Heart right ventricle (tissue), 16 donors: ENCODE measurements around the gene MYO1D. TPM values are rescaled to one million over a fixed set of nuclear protein-coding genes. Genes with fewer than 3 reads are reported as not detected.
A peak's percentile ranks its signal among the peaks of the same experiment; 100 is the strongest.

Experiments
- ATAC-seq, 8 donors: fragments of 200-7000 bp; cut with Tn5 transposase; one replicate each; pipeline ENCODE4 v1.9.1; 2020; ENCODE audit warnings: mild to moderate bottlenecking in 8 of 8, moderate library complexity in 8 of 8, moderate number of reproducible peaks in 1 of 8
- DNase-seq, 2 donors: peaks; one replicate each; pipeline ENCODE4 v3.0.0-alpha.2; 2020
- H3K27ac ChIP-seq, 10 donors: fragments of 200-600 bp; sonication (generic) in 2 of 10; one replicate each; pipeline versions ENCODE4 v1.5.0 to v1.8.0; 2020 to 2022; ENCODE audit warnings: mild to moderate bottlenecking in 3 of 10
- H3K27me3 ChIP-seq, 7 donors: fragments of 200-600 bp; one replicate each; pipeline ENCODE4 v1.8.0; 2021 to 2022; ENCODE audit warnings: mild to moderate bottlenecking in 2 of 7
- H3K36me3 ChIP-seq, 9 donors: fragments of 200-600 bp; sonication (generic) in 1 of 9; one replicate each; pipeline versions ENCODE4 v1.5.0 to v1.8.0; 2020 to 2022; ENCODE audit warnings: mild to moderate bottlenecking in 2 of 9
- H3K4me1 ChIP-seq, 9 donors: fragments of 200-600 bp; sonication (generic) in 1 of 9; one replicate each; pipeline versions ENCODE4 v1.5.0 to v1.8.0; 2020 to 2022; ENCODE audit warnings: mild to moderate bottlenecking in 4 of 9
- H3K4me3 ChIP-seq, 10 donors: fragments of 200-600 bp; sonication (generic) in 2 of 10; one replicate each; pipeline versions ENCODE4 v1.5.0 to v1.8.0; 2020 to 2022; ENCODE audit warnings: mild to moderate bottlenecking in 7 of 10, moderate library complexity in 2 of 10
- H3K9me3 ChIP-seq, 11 donors: fragments of 200-600 bp in 10 of 11; sonication (generic) in 2 of 11; one replicate each; pipeline versions ENCODE4 v1.5.0 to v1.8.0; 2013 to 2022; ENCODE audit warnings: mild to moderate bottlenecking in 2 of 11, control low read depth in 1 of 11, moderate library complexity in 1 of 11
- CTCF ChIP-seq, 9 donors: fragments of 200-600 bp; sonication (generic) in 2 of 9; IDR thresholded peaks; one replicate each; pipeline versions ENCODE4 v1.5.0 to v1.8.0; 2021 to 2022; ENCODE audit warnings: antibody characterized with exemption in 9 of 9, mild to moderate bottlenecking in 5 of 9, moderate library complexity in 1 of 9
- WGBS, 2 donors: extraction: QIAGEN DNeasy Blood & Tissue Kit; methylation state at CpG; one replicate each; pipeline ENCODE4 v1.1.7; 2013; ENCODE audit warnings: inconsistent platforms in 1 of 2; 5-methylcytosine and 5-hydroxymethylcytosine counted together
- intact Hi-C, 10 donors: fragments of 100-400 bp; cut with DNase I; formaldehyde crosslinking; loops; one replicate each; pipeline versions ENCODE4 v1.11.1 to v1.14.2; 2022
- polyA plus RNA-seq, 2 donors: library from polyadenylated mRNA; stranded (reverse); fragments of 200-250 nt; gene quantifications; one replicate each; pipeline ENCODE4 v1.2.3, GENCODE V29; 2013
- total RNA-seq, 10 donors: library from RNA; stranded (reverse); fragmentation: NEBNext Ultra II Directional in 3 of 10; extraction: Animal tissue kit (Norgen Biotek cat#: 25700) in 3 of 10; gene quantifications; one replicate each; pipeline versions ENCODE4 v1.2.1 to v1.2.4, GENCODE V29; 2021 to 2023
- donor health status: Arrhythmogenic right ventricular cardiomyopathy.
- donor health status: ischemic (EF 13 %, LVEDD 7.1; RV severe dilation, severe dysfunction).
- donor health status: healthy with polysubstance abuse.
- donor health status: DM: no; HTN: yes; CAD: no.
- donor health status: DM: no; HTN: no; CAD: no.
- donor health status: ischemic (EF 25% LVEDD 6.9; RV normal size, moderate dysfunction).
- donor health status: ischemic (EF 25% LVEDD 5.7; RV mildly dilated, moderate dysfunction).
- donor health status: healthy.
- donor health status: DM: yes; HTN: yes; CAD: no.
- donor health status: Ischemic cardiomyopathy.
- donor health status: ischemic (EF 35%, LVEDD 5.7; RV mildly dilated, moderate dysfunction).
- donor health status: nonischemic (EF 11% LVEDD 7.7; RV severe dilation, severe dysfunction).
- donor health status: DM: yes; HTN: yes; CAD: no.
- donor health status: PGD.
- donor health status: ischemic (EF 29% LVEDD 5.4; RV normal size, mild dysfunction).
- donor health status: nonischemic (EF 23%, LVEDD 6.1; RV moderate dilation, normal function).

Gene MYO1D
- total and polyA plus RNA-seq, 12 donors = 1.9 to 16.4 (median 6.7) TPM

- peaks cover 0 to 6% (median 0%) of the 10 kb centered on the region in 7 donors for H3K27me3 ChIP-seq
- no peak for TF ChIP-seq CTCF (IDR thresholded peaks at IDR 0.05)
- no peak overlapping the region for H3K4me3 ChIP-seq
- no peaks in the 10 kb centered on the region for H3K4me1 ChIP-seq
- H3K9me3 ChIP-seq = no peaks in the 10 kb centered on the region
- no peak overlapping the region for H3K27ac ChIP-seq
- intact Hi-C loops = loop anchor here in 1 of 10 donors (10.0 kb wide), 1 partner anchor 239 kb away; no protein-coding TSS in a partner anchor
- ATAC-seq = no peak
- H3K36me3 ChIP-seq = no peaks in the 10 kb centered on the region
- WGBS, 2 donors = 63 to 70% methylated on average over 5 of the region's 5 CpGs
- DNase-seq = no peak
These were observed 27.1 kb upstream of the MYO1D start for GRCh38 chr17:32903774-32904673.

GRCh38 chr17:32901743-32902142, 24.8 kb upstream of the MYO1D start:
- DNase-seq (no peak), ATAC-seq (no peak)
- intact Hi-C loops = loop anchor here in 1 of 10 donors (10.0 kb wide), 1 partner anchor 237 kb away; no protein-coding TSS in a partner anchor
- Histone ChIP-seq H3K4me1 (no peaks in the 10 kb centered on the region), H3K4me3 (no peak overlapping the region), H3K36me3 (no peaks in the 10 kb centered on the region), H3K9me3 (no peaks in the 10 kb centered on the region), H3K27ac (no peak overlapping the region), H3K27me3 (peaks cover 0 to 6% (median 0%) of the 10 kb centered on the region in 7 donors)
- WGBS, 2 donors = 97% methylated on average over 4 of the region's 4 CpGs
- TF ChIP-seq CTCF (IDR thresholded peaks at IDR 0.05) = no peak

GRCh38 chr17:32899236-32900013, 22.5 kb upstream of the MYO1D start:
- intact Hi-C loops = loop anchor here in 1 of 10 donors (10.0 kb wide), 1 partner anchor 235 kb away; no protein-coding TSS in a partner anchor
- Histone ChIP-seq H3K9me3 (no peaks in the 10 kb centered on the region), H3K27me3 (peaks cover 0 to 6% (median 0%) of the 10 kb centered on the region in 7 donors), H3K36me3 (no peaks in the 10 kb centered on the region), H3K27ac (no peak overlapping the region), H3K4me1 (no peaks in the 10 kb centered on the region), H3K4me3 (no peak overlapping the region)
- ATAC-seq (no peak), DNase-seq (no peak)
- 56 to 62% methylated on average over 2 of the region's 2 CpGs for WGBS, 2 donors
- TF ChIP-seq CTCF (IDR thresholded peaks at IDR 0.05) = no peak

GRCh38 chr17:32896647-32897258, 19.8 kb upstream of the MYO1D start:
- no peaks in the 10 kb centered on the region for H3K36me3 ChIP-seq
- 74 to 93% methylated on average over 2 of the region's 2 CpGs for WGBS, 2 donors
- H3K27me3 ChIP-seq = no peaks in the 10 kb centered on the region
- ATAC-seq = peak in 2 of 8 donors; percentile 6 to 33
- H3K4me1 ChIP-seq = no peaks in the 10 kb centered on the region
- no peak for DNase-seq
- no peak overlapping the region for H3K27ac ChIP-seq
- H3K4me3 ChIP-seq = no peak overlapping the region
- no peaks in the 10 kb centered on the region for H3K9me3 ChIP-seq
- intact Hi-C loops = no loop called here
- no peak for TF ChIP-seq CTCF (IDR thresholded peaks at IDR 0.05)
